Natural killer cell (primary cell): Measurements from ENCODE around the gene EXD3. TPM values are rescaled to one million over a fixed set of nuclear protein-coding genes. Genes with fewer than 3 reads are reported as not detected.

ENCODE experiments used
- ATAC-seq, 3 donors: fragments of 150-1000 bp in 2 of 3; fragments of 200-7000 bp in 1 of 3; cut with Tn5 transposase; 1 replicate in 1 of 3; 2 replicates in 2 of 3; pipeline ENCODE4 v1.10.0; 2021; ENCODE audit warnings: mild to moderate bottlenecking in 2 of 3, moderate library complexity in 2 of 3
- DNase-seq, 2 donors: peaks; one replicate each; pipeline versions ENCODE4 v3.0.0 to v3.0.0-alpha.2; 2013 to 2021; ENCODE audit warnings: mixed read lengths in 1 of 2
- H3K27ac ChIP-seq: one replicate; pipeline ENCODE4 v1.5.1; 2013; ENCODE audit warnings: mild to moderate bottlenecking, low read length
- H3K27me3 ChIP-seq: one replicate; pipeline ENCODE4 v1.6.1; 2013; ENCODE audit warnings: low read length; ENCODE audit not compliant: control insufficient read depth, insufficient read depth
- H3K36me3 ChIP-seq: one replicate; pipeline ENCODE4 v1.6.1; 2013; ENCODE audit warnings: low read length; ENCODE audit not compliant: control insufficient read depth, insufficient read depth
- H3K4me1 ChIP-seq: one replicate; pipeline ENCODE4 v1.6.1; 2013; ENCODE audit warnings: low read length; ENCODE audit not compliant: control insufficient read depth, insufficient read depth
- H3K4me3 ChIP-seq: one replicate; pipeline ENCODE4 v1.5.1; 2013; ENCODE audit warnings: low read length
- H3K9me3 ChIP-seq: one replicate; pipeline ENCODE4 v1.6.1; 2013; ENCODE audit warnings: low read length; ENCODE audit not compliant: control insufficient read depth, insufficient read depth
- H3K27ac Mint-ChIP-seq, 2 donors: one replicate each; pipeline ENCODE4 v1.8.0; 2022; ENCODE audit warnings: mild to moderate bottlenecking in 2 of 2, mixed read lengths in 2 of 2, moderate library complexity in 1 of 2
- H3K27me3 Mint-ChIP-seq, 2 donors: one replicate each; pipeline ENCODE4 v1.8.0; 2022; ENCODE audit warnings: low read depth in 2 of 2, mixed read lengths in 2 of 2
- H3K36me3 Mint-ChIP-seq: one replicate; pipeline ENCODE4 v1.8.0; 2022; ENCODE audit warnings: mixed read lengths
- H3K4me1 Mint-ChIP-seq, 2 donors: one replicate each; pipeline ENCODE4 v1.8.0; 2022; ENCODE audit warnings: mixed read lengths in 2 of 2
- H3K4me3 Mint-ChIP-seq: one replicate; pipeline ENCODE4 v1.8.0; 2022; ENCODE audit warnings: mild to moderate bottlenecking, moderate library complexity, mixed read lengths
- H3K9me3 Mint-ChIP-seq, 2 donors: one replicate each; pipeline ENCODE4 v1.8.0; 2022; ENCODE audit warnings: mixed read lengths in 2 of 2
- CTCF ChIP-seq: fragments of 200-600 bp; IDR thresholded peaks from one replicate; pipeline ENCODE4 v1.8.0; 2022; ENCODE audit warnings: antibody characterized with exemption
- WGBS: methylation state at CpG from one replicate; pipeline ENCODE4 v1.1.7; 2013; ENCODE audit warnings: missing lambda C conversion rate; ENCODE audit not compliant: insufficient coverage; 5-methylcytosine and 5-hydroxymethylcytosine counted together
- intact Hi-C: fragments of 100-400 bp; cut with micrococcal nuclease; formaldehyde crosslinking; loops from one replicate; pipeline ENCODE4 v1.14.2; 2022
- total RNA-seq, 4 donors: library from RNA; stranded (reverse); fragments of 120-200 nt in 1 of 4; gene quantifications; one replicate each; pipeline versions ENCODE4 v1.2.3 to v1.2.4, GENCODE V29; 2013 to 2022

Gene EXD3
- total RNA-seq, 3 donors from 2014 or later (not counting 1 experiment from before 2014, with no cell fraction given) = 28.0 to 35.3 (median 29.6) TPM

DNA sequence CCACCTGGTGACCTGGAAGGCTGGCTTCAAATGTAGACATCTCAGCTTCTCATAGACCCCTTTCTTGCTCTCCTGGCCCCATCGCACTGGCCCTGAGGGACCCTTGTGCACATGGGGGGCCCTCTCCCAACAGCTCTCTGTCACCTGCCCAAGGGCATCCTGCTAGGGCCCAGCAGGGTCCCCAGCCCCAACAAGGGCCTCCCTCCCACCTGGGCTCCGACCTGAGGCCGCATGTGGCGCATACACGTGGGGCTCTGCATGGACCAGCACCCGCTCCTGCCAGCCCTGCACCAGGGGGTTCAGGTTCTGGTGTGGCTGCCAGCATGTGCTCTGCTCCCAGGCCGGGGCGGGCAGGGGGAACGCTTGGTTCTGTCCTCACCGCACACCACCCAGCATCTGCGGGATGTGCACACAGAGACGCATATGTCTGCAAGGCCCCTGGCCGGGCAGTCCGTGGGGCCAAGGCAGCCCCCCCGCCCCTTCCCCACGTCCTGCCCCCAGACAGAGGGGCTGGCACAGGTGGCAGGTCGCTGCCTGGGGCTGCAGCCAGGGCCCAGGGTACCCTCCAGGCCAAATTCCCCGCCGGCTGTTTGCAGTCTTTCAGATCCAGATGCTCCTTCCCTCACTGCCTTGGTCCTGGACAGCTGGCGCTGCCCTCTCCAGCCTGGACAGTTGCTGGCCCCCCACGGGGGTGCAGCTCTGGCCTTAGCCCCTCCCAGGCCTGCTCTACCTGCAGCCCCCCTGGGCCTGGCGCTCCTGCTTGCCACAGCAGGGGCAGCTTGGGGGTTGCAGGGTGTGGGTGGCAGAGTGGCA, 103.0 kb downstream of the EXD3 start:
- 78% methylated on average over 22 of the region's 22 CpGs for WGBS
- H3K4me3 ChIP-seq = no peak overlapping the region
- no peaks in the 10 kb centered on the region for H3K36me3 Mint-ChIP-seq
- H3K9me3 Mint-ChIP-seq = no peaks in the 10 kb centered on the region
- peak overlapping the region; percentile 75 for H3K4me3 Mint-ChIP-seq
- intact Hi-C loops = no loop called here
- no peak for TF ChIP-seq CTCF
- DNase-seq (no peak), ATAC-seq (no peak)
- H3K4me1 Mint-ChIP-seq = peaks cover 5 to 16% of the 10 kb centered on the region in 2 donors
- H3K4me1 ChIP-seq = peaks cover 34% of the 10 kb centered on the region
- peaks cover 5% of the 10 kb centered on the region for H3K27me3 ChIP-seq
- no peaks in the 10 kb centered on the region for H3K27me3 Mint-ChIP-seq
- H3K27ac Mint-ChIP-seq = peak overlapping the region; percentile 60 to 93
- peak overlapping the region; percentile 17 for H3K27ac ChIP-seq
- no peaks in the 10 kb centered on the region for H3K9me3 ChIP-seq
- no peaks in the 10 kb centered on the region for H3K36me3 ChIP-seq

DNA sequence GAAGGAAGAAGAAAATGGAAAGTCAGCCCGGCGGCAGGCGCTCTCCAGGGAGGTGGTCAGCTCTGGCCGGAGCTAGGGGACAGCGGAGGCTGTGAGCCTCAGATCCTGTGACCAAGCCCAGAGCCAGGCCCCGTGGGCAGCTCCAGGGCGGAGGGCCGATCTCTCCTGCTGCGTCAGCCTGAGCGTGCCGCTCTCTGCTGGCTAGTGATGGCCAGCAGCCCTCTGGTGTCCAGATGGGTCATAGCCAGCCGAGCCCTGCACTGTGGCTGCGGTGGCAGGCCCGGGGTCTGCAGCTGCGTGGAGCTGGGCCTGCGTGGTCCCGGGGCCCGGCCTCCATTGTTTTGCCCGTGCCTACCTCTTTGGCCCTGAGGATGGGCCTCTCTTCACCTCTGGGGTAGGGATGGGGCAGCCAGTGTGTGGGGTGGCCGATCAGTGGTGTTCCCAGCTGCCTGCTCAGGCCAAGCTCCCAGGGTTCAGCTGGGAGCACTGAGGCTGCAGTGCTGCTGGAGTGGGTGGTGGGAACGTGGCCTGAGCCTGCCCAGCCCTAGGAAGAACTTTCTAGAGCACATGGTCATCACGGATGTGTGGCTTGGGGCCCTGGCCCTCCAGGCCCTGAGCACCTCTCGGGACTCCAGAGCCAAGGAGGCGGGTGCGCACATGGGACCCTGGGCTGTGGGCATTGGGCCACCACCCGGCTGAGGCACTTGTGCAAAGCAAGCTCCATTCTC, 103.8 kb downstream of the EXD3 start:
- Histone ChIP-seq H3K4me1 (peaks cover 34% of the 10 kb centered on the region), H3K4me3 (no peak overlapping the region), H3K27ac (no peak overlapping the region), H3K36me3 (no peaks in the 10 kb centered on the region), H3K9me3 (no peaks in the 10 kb centered on the region), H3K27me3 (peaks cover 5% of the 10 kb centered on the region)
- Mint-ChIP-seq H3K4me1 (peaks cover 5 to 16% of the 10 kb centered on the region in 2 donors), H3K27ac (peak overlapping the region in 1 of 2 donors; percentile 33), H3K9me3 (no peaks in the 10 kb centered on the region), H3K27me3 (no peaks in the 10 kb centered on the region), H3K4me3 (no peak overlapping the region), H3K36me3 (no peaks in the 10 kb centered on the region)
- no peak for TF ChIP-seq CTCF
- no peak for DNase-seq
- intact Hi-C loops = no loop called here
- ATAC-seq = no peak
- 93% methylated on average over 26 of the region's 26 CpGs for WGBS

GRCh38 chr9:137318602-137319001, 104.4 kb downstream of the EXD3 start:
- H3K27ac ChIP-seq = no peak overlapping the region

More at GRCh38 chr9:137318602-137319001, 104.4 kb downstream of the EXD3 start:
- H3K4me3 ChIP-seq = no peak overlapping the region
- no peak for TF ChIP-seq CTCF
- peaks cover 5% of the 10 kb centered on the region for H3K27me3 ChIP-seq
- Mint-ChIP-seq H3K27ac (no peak overlapping the region), H3K9me3 (no peaks in the 10 kb centered on the region), H3K4me1 (peaks cover 5 to 16% of the 10 kb centered on the region in 2 donors), H3K27me3 (no peaks in the 10 kb centered on the region), H3K4me3 (no peak overlapping the region), H3K36me3 (no peaks in the 10 kb centered on the region)
- no peaks in the 10 kb centered on the region for H3K36me3 ChIP-seq
- intact Hi-C loops = no loop called here
- ATAC-seq (no peak), DNase-seq (no peak)
- H3K9me3 ChIP-seq = no peaks in the 10 kb centered on the region
- 83% methylated on average over 18 of the region's 18 CpGs for WGBS
- peaks cover 34% of the 10 kb centered on the region for H3K4me1 ChIP-seq
